H9 (cell line): Measurements from ENCODE around the gene FLNA. TPM values are rescaled to one million over a fixed set of nuclear protein-coding genes. Genes with fewer than 3 reads are reported as not detected.
A peak's percentile ranks its signal among the peaks of the same experiment; 100 is the strongest.

Source experiments
- DNase-seq: peaks from one replicate; pipeline ENCODE4 v3.0.0-alpha.2; 2017
- H2AFZ ChIP-seq: one replicate; pipeline ENCODE4 v1.6.1; 2013; ENCODE audit warnings: mild to moderate bottlenecking, low read length, control low read depth, moderate library complexity
- H2AK5ac ChIP-seq: 2 replicates; pipeline ENCODE4 v1.6.1; 2013; ENCODE audit warnings: low read length, control low read depth, mixed read lengths; ENCODE audit not compliant: insufficient read length
- H2BK120ac ChIP-seq: one replicate; pipeline ENCODE4 v1.6.1; 2013; ENCODE audit warnings: low read depth, mild to moderate bottlenecking, low read length, control low read depth, inconsistent platforms; ENCODE audit not compliant: poor library complexity, severe bottlenecking
- H2BK12ac ChIP-seq: 2 replicates; pipeline ENCODE4 v1.6.1; 2013; ENCODE audit warnings: low read length, control low read depth, mixed read lengths, low read depth; ENCODE audit not compliant: insufficient read length
- H2BK15ac ChIP-seq: 2 replicates; pipeline ENCODE4 v1.6.1; 2013; ENCODE audit warnings: low read depth, low read length, control low read depth
- H2BK20ac ChIP-seq: one replicate; pipeline ENCODE4 v1.6.1; 2013; ENCODE audit warnings: low read depth, mild to moderate bottlenecking, low read length, control low read depth, inconsistent platforms; ENCODE audit not compliant: poor library complexity, severe bottlenecking
- H2BK5ac ChIP-seq: 2 replicates; pipeline ENCODE4 v1.6.1; 2013; ENCODE audit warnings: low read length, control low read depth, mixed read lengths; ENCODE audit not compliant: insufficient read length
- H3K14ac ChIP-seq: 2 replicates; pipeline ENCODE4 v1.6.1; 2013; ENCODE audit warnings: low read length, control low read depth; ENCODE audit not compliant: insufficient read depth
- H3K18ac ChIP-seq: 2 replicates; pipeline ENCODE4 v1.6.1; 2013; ENCODE audit warnings: low read depth, mild to moderate bottlenecking, mixed read lengths, low read length, control low read depth; ENCODE audit not compliant: insufficient read length
- H3K23ac ChIP-seq: 2 replicates; pipeline ENCODE4 v1.6.1; 2013; ENCODE audit warnings: low read length, control low read depth, mixed read lengths, low read depth; ENCODE audit not compliant: insufficient read length
- H3K23me2 ChIP-seq: 2 replicates; pipeline ENCODE4 v1.6.1; 2013; ENCODE audit warnings: low read depth, mild to moderate bottlenecking, mixed read lengths, low read length, control low read depth; ENCODE audit not compliant: insufficient read length, poor library complexity, severe bottlenecking
- H3K27ac ChIP-seq: 2 replicates; pipeline ENCODE4 v1.5.1; 2013; ENCODE audit warnings: low read length, control low read depth, mixed read lengths, low read depth; ENCODE audit not compliant: insufficient read length
- H3K27me3 ChIP-seq: 2 replicates; pipeline ENCODE4 v1.6.1; 2013; ENCODE audit warnings: low read length, control low read depth, inconsistent platforms; ENCODE audit not compliant: insufficient read depth
- H3K4ac ChIP-seq: 2 replicates; pipeline ENCODE4 v1.6.1; 2013; ENCODE audit warnings: low read depth, mild to moderate bottlenecking, control low read depth, inconsistent platforms, low read length, moderate library complexity
- H3K4me1 ChIP-seq: 2 replicates; pipeline ENCODE4 v1.6.1; 2013; ENCODE audit warnings: low read length, control low read depth, inconsistent platforms; ENCODE audit not compliant: insufficient read depth
- H3K4me2 ChIP-seq: 2 replicates; pipeline ENCODE4 v1.6.1; 2013; ENCODE audit warnings: low read length, control low read depth, mixed read lengths; ENCODE audit not compliant: insufficient read length, insufficient read depth
- H3K56ac ChIP-seq: 2 replicates; pipeline ENCODE4 v1.6.1; 2013; ENCODE audit warnings: low read depth, mild to moderate bottlenecking, mixed read lengths, low read length, control low read depth; ENCODE audit not compliant: insufficient read length
- H3K79me1 ChIP-seq: 2 replicates; pipeline ENCODE4 v1.6.1; 2013; ENCODE audit warnings: low read depth, mild to moderate bottlenecking, moderate library complexity, low read length, control low read depth, inconsistent platforms; ENCODE audit not compliant: insufficient read depth, poor library complexity, severe bottlenecking
- H3K79me2 ChIP-seq: 2 replicates; pipeline ENCODE4 v1.6.1; 2013; ENCODE audit warnings: low read length, control low read depth, inconsistent platforms; ENCODE audit not compliant: insufficient read depth
- H3K9ac ChIP-seq: 2 replicates; pipeline ENCODE4 v1.6.1; 2013; ENCODE audit warnings: low read length, control low read depth, mixed read lengths; ENCODE audit not compliant: insufficient read length; ENCODE audit errors: extremely low read depth
- H3K9me3 ChIP-seq: one replicate; pipeline ENCODE4 v1.6.1; 2013; ENCODE audit warnings: low read depth, low read length, inconsistent platforms; ENCODE audit not compliant: control insufficient read depth
- H3T11ph ChIP-seq: one replicate; pipeline ENCODE4 v1.6.1; 2013; ENCODE audit warnings: mild to moderate bottlenecking, low read length, control low read depth, inconsistent platforms
- H4K20me1 ChIP-seq: one replicate; pipeline ENCODE4 v1.6.1; 2013; ENCODE audit not compliant: control insufficient read depth, insufficient read length, insufficient read depth
- H4K5ac ChIP-seq: 2 replicates; pipeline ENCODE4 v1.6.1; 2013; ENCODE audit warnings: low read depth, mild to moderate bottlenecking, mixed read lengths, low read length, control low read depth; ENCODE audit not compliant: insufficient read length
- H4K8ac ChIP-seq: replicated peaks from 2 replicates; pipeline ENCODE4 v1.6.1; 2013; ENCODE audit warnings: low read length, control low read depth, mixed read lengths, low read depth; ENCODE audit not compliant: insufficient read length
- H4K91ac ChIP-seq: 2 replicates; pipeline ENCODE4 v1.6.1; 2013; ENCODE audit warnings: low read depth, mild to moderate bottlenecking, moderate library complexity, mixed read lengths, low read length, control low read depth; ENCODE audit not compliant: insufficient read length
- H3K27ac Mint-ChIP-seq, 3 experiments: 2 replicates in 2 of 3; 3 replicates in 1 of 3; pipeline ENCODE4 v1.8.0; 2020 to 2021; ENCODE audit warnings: mixed read lengths in 3 of 3, mild to moderate bottlenecking in 1 of 3, moderate library complexity in 1 of 3
- H3K27me3 Mint-ChIP-seq: 2 replicates; pipeline ENCODE4 v1.8.0; 2021; ENCODE audit warnings: low read depth, mild to moderate bottlenecking, moderate library complexity, mixed read lengths
- H3K36me3 Mint-ChIP-seq, 3 experiments: 2 replicates in 2 of 3; 3 replicates in 1 of 3; pipeline ENCODE4 v1.8.0; 2020 to 2021; ENCODE audit warnings: low read depth in 3 of 3, mixed read lengths in 3 of 3; ENCODE audit not compliant: insufficient read depth in 1 of 3
- H3K4me1 Mint-ChIP-seq, 2 experiments: 2 replicates each; pipeline ENCODE4 v1.8.0; 2020; ENCODE audit warnings: mixed read lengths in 2 of 2
- H3K4me3 Mint-ChIP-seq, 2 experiments: 2 replicates in 1 of 2; 3 replicates in 1 of 2; pipeline ENCODE4 v1.8.0; 2020 to 2021; ENCODE audit warnings: mild to moderate bottlenecking in 2 of 2, mixed read lengths in 2 of 2, moderate library complexity in 1 of 2
- H3K9me3 Mint-ChIP-seq, 2 experiments: 2 replicates in 1 of 2; 3 replicates in 1 of 2; pipeline ENCODE4 v1.8.0; 2020; ENCODE audit warnings: mild to moderate bottlenecking in 2 of 2, mixed read lengths in 2 of 2, moderate library complexity in 1 of 2
- WGBS: extraction: QIAGEN DNeasy Blood & Tissue Kit; methylation state at CpG from one replicate; pipeline ENCODE4 v1.1.7; 2013; ENCODE audit warnings: missing lambda C conversion rate, low lambda C conversion rate, mixed read lengths; ENCODE audit not compliant: insufficient read length; ENCODE audit errors: extremely low coverage; 5-methylcytosine and 5-hydroxymethylcytosine counted together
- total RNA-seq: library from RNA; stranded (reverse); gene quantifications from 2 replicates; pipeline ENCODE4 v1.2.1, GENCODE V29; 2021
- TF ChIP-seq, protein P1 (sequence below): fragments of 200-600 bp; sonication (generic); conservative IDR thresholded peaks from 3 replicates; pipeline ENCODE4 v1.8.0; 2021; ENCODE audit warnings: antibody characterized with exemption, mild to moderate bottlenecking

Gene FLNA
- total RNA-seq, 1 experiment from 2014 or later = 957 TPM

DNA sequence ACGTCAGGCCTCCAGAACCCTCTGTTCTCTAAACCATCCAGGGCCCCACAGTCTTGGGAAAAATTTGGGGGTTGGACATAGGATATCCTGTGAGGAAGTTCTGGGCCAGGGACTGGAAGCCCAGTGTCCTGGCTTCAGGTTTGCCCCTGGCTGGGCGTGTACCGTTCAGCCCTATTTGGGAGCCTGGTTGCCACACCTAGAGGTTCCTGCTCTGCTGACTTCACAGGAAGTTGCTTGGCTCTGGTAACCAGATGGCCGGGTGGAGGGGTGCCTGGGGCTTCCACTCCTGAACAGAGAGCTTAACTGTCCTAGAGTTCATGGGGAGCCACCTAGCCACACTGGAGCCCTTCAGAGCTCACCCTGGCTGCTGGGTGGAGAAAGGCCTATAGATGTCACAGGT lies 38.0 kb upstream of the FLNA start:
- H3K27ac ChIP-seq = no peak overlapping the region
- no peak overlapping the region for H2BK20ac ChIP-seq
- Mint-ChIP-seq H3K4me3 (peak overlapping the region; percentile 78 to 79; a peak in 4 of 5 replicates), H3K27ac (no peak overlapping the region), H3K36me3 (peaks cover 17 to 35% (median 21%) of the 10 kb centered on the region in 3 experiments), H3K9me3 (peaks cover 47 to 62% of the 10 kb centered on the region in 2 experiments), H3K27me3 (no peaks in the 10 kb centered on the region), H3K4me1 (peaks cover 10 to 15% of the 10 kb centered on the region in 2 experiments)
- TF ChIP-seq, protein P1, sequence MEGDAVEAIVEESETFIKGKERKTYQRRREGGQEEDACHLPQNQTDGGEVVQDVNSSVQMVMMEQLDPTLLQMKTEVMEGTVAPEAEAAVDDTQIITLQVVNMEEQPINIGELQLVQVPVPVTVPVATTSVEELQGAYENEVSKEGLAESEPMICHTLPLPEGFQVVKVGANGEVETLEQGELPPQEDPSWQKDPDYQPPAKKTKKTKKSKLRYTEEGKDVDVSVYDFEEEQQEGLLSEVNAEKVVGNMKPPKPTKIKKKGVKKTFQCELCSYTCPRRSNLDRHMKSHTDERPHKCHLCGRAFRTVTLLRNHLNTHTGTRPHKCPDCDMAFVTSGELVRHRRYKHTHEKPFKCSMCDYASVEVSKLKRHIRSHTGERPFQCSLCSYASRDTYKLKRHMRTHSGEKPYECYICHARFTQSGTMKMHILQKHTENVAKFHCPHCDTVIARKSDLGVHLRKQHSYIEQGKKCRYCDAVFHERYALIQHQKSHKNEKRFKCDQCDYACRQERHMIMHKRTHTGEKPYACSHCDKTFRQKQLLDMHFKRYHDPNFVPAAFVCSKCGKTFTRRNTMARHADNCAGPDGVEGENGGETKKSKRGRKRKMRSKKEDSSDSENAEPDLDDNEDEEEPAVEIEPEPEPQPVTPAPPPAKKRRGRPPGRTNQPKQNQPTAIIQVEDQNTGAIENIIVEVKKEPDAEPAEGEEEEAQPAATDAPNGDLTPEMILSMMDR = no peak
- no peaks in the 10 kb centered on the region for H3K27me3 ChIP-seq
- H2AFZ ChIP-seq = no peak overlapping the region
- no peak overlapping the region for H3K23ac ChIP-seq
- H2BK15ac ChIP-seq = no peak overlapping the region
- no peak overlapping the region for H3K14ac ChIP-seq
- H3T11ph ChIP-seq = no peak overlapping the region
- H2BK5ac ChIP-seq = no peak overlapping the region
- H3K56ac ChIP-seq = no peak overlapping the region
- H3K9me3 ChIP-seq = peaks cover 18% of the 10 kb centered on the region
- no peak overlapping the region for H4K5ac ChIP-seq
- no peak overlapping the region for H2BK12ac ChIP-seq
- no peaks in the 10 kb centered on the region for H3K79me2 ChIP-seq
- peak overlapping the region; percentile 43 for H3K4me2 ChIP-seq
- no peak overlapping the region for H3K4ac ChIP-seq
- H4K20me1 ChIP-seq = no peaks in the 10 kb centered on the region
- H4K91ac ChIP-seq = no peak overlapping the region
- no CpG with 5 or more reads among the region's 4 CpGs for WGBS
- no peak overlapping the region for H3K18ac ChIP-seq
- no peak overlapping the region for H4K8ac ChIP-seq
- H3K9ac ChIP-seq = no peak overlapping the region
- H2AK5ac ChIP-seq = no peak overlapping the region
- H3K23me2 ChIP-seq = peaks cover 4% of the 10 kb centered on the region
- H2BK120ac ChIP-seq = no peak overlapping the region
- DNase-seq = no peak
- H3K4me1 ChIP-seq = no peaks in the 10 kb centered on the region
- no peaks in the 10 kb centered on the region for H3K79me1 ChIP-seq
